Activated CD8-positive, alpha-beta memory T cell treated with anti-CD3 and anti-CD28 coated beads, Interleukin-2, amount 50 U/mL, for 1 hour (primary cell): ENCODE results near the gene CSNK2A3.

Experiments
- DNase-seq: peaks from one replicate; pipeline ENCODE4 v3.0.0-alpha.2; 2020; ENCODE audit errors: extremely low read depth

The CSNK2A3 gene

DNA sequence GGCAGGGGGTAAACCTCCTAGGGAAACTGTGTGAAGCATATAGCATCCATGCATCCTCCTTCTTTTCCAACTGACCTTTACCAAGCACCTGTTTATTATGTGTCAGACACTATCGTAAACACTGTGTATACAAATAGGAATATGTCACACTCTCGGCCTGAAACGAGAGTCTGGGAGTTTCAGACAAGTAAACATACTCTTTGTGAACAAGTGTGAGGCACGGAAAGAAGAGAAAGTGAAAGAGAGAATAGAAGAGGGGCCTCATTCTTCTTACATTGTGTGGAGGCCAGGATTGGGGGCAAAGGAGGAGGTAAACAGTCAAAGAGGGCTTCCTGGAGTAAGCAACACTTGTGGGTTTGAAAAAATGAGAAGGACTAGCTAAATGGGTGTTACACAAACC, 16.4 kb downstream of the CSNK2A3 start:
- DNase-seq: no peak

DNA sequence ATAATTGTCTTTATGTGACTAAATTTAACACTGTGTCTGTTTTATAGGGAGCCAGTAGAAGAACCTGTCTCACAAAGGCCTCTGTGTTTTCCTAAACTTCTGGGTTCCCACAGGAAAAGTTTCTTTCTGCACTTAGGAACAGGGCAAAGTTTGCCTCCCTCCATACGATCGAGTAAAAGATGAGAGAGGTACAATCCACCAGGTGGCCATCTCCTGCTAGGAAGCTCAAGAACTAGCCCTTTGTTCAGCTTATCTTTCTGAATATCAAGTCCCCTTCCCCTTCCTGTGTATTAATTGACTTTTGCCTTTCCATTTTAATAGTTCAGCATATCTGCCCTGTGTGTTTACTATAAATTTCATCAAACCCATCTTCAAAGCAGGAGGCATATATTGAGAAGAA, 18.0 kb downstream of the CSNK2A3 start:
- DNase-seq: no peak

DNA sequence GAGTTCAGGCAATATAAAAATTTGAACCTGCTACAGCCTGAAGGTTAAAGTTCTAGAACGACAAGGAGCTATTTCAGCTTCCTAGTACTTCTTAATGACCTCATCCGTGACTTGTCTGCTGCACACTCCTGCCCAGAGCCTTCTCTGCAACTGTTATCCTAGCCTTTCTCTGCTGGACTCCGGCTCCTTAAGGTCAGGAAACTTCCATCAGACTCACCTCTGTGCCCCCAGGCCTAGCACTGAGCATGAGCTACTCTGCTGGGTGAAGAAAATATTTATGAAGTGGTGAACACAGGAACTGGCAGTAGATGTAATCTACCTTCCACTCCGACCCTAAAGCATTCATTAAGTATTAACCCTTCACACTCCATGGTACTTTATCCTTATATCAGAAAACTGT, 18.4 kb downstream of the CSNK2A3 start:
- no peak for DNase-seq

DNA sequence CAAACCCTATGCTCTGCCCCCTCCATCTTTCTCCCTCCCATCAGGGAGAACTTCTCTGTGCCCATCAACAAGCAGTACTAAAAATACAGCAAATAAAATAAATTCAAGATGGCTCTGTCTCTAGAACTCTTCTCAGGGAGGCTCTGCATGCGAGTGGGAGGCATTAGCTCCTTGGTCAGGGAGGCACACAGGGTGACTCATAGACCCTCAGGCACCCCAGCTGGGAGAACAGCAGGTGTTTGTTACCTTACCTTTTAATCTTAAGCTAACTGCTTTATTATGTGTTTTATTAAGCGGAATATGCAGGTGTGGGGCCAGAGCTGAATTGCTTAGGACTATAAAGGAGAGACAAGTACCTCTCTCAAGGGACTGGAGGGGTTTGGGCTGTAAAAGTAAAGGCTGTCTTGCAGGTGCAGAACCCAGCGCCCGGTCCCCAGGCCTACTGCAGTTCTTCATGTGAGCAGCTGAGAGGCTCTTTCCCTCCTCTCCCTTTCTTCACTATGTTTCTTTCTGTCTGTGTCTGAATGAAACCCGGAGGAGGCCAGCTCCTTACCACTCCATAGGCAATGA, 20.8 kb downstream of the CSNK2A3 start:
- no peak for DNase-seq

DNA sequence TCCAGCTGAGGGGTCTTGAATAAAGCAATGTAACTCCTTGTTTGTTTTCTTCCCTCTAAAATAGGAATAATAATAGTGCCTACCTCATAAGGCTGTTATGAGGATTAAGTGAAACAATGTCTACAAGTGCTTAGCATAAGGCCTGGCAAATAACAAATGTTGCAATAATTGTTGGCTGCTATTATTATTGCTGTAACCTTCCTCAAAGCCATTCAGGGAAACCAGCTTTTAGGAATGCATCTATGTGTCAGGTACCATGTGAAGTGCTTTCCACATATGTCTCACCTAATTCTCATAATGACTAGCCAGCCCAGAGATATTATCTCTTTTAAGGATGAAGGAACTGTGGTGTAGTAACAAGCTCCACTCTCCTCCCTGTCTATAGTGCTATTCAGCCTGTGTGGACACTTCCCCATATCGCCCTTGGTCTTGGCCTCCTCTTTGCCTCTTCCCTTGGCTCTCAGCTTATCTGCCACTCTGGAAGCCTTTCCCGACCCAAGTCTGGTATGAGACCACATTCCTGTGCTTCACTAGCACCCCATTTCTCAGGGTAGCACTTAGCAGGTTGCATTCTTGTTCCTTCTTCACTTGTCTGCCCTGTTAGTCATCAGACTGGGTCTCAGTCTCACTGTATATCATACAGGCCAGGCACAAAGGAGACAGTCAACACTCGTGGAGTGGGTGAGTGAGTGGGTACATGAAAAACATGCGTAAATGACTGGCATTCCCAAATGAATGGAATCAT, 23.8 kb downstream of the CSNK2A3 start:
- DNase-seq: no peak

DNA sequence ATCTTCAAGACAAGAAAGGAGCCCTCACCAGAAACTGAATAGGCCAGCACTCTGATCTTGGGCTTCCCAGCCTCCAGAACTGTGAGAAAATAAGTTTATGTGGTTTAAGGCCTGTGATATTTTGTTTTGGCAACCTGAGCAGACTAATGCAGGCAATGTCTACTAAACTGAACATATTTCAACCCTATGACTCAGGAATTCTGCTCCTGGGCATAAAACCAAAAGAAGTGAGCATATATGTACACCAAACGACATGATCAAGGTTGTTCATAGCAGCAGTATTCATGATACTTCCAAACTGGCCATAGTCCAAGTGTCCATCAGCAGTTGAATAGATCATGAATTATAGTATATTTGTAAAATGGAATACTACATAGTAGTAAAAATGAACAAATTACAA, 29.0 kb downstream of the CSNK2A3 start:
- DNase-seq: no peak

DNA sequence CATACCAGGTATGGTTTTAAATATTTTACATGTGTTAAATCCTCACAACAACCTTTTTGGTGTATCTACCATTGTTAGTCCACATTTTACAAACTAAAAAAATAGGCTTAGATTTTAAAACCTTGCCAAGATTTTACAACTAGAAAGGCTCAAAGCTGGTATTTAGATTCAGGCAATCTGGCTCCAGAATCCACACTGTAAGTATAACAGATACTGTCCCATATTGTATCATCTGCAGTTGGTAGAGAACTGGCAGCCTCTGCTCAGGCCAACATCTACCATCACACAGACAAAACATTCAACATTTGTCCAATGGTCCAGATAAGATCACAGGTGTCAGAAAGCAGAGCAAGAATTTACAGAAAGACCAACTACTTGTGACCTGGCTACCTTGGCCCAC, 30.9 kb downstream of the CSNK2A3 start:
- DNase-seq: no peak

DNA sequence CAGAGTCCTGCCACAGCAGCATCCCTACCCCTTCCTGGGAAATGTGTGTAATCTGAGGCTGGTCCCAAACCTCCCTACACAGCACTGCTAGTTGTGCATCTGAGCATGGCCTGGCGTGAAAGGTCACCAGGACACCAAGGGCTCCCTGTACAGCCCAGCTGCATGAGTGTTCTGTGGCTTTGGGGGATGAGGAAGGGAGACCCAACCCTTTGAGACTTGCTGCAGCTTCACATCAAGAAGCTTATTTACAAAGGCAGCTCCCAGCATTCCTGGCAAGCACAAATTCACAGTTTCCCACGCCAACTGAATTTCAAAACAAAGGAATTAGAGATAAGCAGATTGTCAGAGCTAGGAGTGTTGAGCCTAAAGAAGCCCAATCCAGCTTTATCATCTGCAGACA, 32.2 kb downstream of the CSNK2A3 start:
- DNase-seq: no peak

DNA sequence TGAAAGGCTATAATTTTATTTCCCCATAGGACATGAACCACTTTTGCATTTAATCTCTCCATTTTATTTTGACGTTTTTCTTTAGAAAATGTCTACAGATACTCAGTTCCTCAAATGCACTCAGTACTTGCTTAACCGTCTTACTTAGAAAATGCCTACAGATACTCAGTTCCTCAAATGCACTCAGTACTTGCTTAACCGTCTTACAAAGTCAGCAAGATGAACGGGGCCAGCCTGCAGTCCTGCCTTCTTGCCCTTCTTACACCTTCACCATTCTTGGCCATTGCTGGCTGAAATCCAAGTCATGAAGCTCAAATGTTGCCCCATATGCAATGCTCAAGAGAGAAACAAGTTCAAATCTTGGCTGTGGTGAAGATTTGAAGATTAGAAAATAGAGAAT, 34.1 kb downstream of the CSNK2A3 start:
- no peak for DNase-seq

DNA sequence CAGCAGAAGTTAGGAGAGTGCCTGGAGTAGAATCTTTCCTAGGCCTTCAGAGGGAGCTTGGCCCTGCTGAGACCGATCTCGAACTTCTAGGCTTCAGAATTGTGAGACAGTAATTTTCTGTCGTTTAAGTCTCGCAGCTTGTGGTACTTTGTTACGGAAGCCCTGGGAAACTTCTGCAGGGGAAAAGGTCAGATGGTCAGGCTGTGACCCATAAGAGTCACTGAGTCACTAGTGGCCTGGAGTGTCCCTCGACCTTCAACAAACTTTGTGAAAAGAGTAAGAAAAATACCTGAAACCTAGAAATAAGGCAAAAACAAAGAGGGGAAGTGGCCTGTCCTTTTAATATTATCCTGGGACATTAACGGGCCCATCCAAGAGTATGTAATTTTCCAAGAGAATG, 34.6 kb downstream of the CSNK2A3 start:
- no peak for DNase-seq

DNA sequence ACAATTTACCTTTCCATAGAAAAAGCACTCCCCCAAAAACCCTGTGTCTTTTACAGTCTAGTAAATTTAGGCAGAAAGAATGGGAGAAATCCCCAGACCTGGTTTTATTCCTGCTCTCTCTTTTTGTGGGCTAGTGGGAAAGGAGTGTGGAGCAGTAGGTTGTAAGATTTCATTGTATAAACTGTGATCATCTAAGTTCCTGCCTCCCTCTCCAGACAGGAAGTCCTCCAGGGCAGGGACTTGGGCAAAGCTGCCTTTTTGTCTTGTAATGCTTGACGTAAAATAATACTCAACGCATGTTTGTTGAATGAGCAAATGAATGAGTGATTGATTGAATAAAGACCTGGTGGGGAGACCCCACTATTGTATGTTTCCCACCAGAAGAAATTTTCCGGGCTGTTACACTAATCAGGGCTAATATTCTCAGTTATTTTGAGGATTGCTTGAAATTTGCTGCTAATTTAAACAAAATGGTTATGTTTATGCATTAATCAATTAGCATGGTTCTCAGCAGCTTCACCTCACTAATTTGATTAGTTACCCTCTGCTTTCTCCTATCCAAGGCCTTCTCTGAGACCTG, 36.3 kb downstream of the CSNK2A3 start:
- DNase-seq: no peak

DNA sequence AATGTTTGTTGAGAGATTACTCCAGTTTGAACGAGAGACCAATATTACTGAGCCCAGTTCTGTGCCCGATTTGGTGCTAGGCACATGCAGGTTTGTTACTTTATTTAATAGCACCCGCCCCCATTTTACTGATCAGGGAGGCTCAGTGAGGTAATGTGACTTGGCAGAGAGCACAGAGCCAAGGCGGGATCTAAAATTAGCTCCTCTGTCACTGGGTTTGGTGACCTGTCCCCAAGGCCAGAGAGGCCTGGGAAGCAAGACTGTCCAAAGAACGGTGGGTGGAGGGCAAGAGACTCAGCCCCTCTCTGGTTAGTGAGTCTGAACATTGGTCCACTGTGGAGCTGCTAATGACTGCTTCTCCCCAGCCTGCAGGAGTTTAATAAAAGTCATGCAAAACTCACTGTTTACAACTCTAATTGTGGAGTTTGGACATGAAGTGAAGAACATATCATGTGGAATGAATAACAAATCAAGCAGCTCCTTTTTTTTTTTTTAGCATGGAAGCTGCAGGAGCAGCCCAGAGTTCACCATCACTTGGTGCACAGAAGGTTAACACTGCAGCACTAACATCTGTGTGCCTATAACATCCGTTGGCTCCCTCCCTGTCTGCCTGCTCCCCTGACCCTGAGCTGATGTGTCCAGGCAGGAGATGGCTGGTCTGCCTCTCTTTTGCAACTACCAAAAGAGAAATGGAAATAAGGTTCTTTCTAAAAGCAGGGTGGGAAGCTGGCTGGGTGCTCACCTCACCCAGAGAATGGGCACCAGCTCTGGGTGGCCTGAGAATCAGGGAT, 39.0 kb downstream of the CSNK2A3 start:
- no peak for DNase-seq

DNA sequence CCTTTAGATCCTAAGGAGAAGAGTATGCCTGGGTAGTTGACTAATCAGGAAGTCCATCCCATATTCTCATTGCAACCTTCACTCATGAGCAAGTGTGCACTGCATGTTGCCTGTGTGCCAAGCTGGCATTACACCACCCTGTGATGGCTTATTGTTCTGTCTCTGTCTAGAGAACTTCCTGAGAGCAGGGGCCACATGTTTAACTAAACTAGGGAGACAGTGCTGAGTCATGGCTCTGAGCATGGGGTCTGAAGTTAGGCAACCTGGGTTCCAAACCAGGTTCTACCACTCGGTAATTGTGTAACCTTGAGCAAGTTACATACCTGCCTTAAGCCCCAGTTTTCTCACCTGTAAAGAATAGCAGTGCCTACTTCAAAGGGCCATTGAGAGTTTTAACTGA, 39.6 kb downstream of the CSNK2A3 start:
- no peak for DNase-seq

DNA sequence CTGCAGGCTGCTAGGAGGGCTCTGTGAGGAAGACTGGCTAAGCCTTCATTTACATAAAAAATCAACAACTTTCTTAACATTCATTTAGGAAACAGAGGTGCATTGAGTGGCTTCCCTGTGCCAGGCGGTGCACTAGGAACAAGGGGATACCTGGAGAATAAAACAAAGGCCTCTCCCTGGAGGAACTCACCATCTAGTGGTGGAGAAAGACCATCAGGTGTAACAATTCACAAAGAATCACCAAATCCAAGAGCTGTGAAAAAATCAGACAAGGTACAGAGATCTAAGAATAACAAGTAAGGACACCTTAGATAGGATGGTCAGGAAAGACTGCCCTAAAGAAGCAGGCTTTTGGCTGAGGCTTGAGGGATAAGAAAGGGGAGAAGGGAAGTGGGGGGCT, 40.3 kb downstream of the CSNK2A3 start:
- no peak for DNase-seq

DNA sequence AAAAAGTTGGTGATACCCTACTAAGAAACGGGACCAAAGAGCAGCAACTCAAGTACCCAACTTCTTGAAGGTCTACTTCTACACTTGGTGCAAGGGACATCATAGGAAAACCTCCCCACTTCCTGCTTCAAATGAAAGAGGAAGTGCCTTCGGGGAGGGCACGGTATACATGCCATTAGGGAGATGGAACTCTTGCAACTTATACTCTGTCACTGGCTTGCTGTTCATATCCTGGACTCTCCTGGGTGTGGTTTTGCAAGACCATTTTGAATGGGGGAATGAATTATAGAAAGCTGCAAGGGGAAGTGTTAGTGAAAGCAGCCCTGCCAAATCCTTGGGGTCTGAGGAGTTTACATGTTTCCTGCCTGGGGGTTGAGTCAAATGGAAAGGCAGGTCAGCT, 41.9 kb downstream of the CSNK2A3 start:
- DNase-seq: no peak

DNA sequence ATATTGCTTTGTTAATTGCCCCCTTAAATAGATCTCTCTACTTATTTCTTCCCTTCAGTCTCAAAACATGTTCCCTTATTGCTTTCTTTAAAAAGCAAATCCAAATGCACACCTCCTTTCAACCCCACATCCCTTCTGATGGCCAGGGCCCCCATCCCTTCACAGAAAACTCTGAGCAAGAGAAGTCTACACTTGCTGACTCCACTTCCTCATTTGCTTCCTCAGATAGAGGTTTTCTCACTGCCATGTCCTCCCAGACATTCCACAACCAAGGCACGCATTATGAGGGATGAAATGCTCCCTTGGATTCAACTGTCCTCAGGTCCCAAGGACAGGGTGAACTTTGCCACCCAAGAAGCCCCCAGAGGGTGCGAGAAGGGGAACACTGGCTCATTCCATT, 43.1 kb downstream of the CSNK2A3 start:
- no peak for DNase-seq

DNA sequence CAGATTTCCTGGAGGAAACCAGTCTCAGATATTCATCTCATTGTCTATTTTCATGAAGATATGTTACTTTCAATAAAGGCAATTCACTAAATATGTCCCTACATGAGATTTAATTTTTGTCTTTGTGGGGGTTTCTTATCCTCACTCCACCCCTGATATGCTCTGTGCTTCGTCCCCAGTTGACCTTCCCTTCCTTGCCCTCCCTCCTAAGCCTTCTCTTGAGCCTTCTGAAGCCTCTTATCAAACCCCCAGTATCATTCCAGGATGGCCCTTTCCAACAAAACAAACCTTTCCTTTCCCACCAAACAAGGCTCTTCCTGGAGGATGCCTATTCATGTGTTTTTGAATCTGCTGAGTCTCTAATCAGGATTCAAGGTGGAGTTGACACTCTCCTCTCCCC, 44.8 kb downstream of the CSNK2A3 start:
- DNase-seq: no peak

DNA sequence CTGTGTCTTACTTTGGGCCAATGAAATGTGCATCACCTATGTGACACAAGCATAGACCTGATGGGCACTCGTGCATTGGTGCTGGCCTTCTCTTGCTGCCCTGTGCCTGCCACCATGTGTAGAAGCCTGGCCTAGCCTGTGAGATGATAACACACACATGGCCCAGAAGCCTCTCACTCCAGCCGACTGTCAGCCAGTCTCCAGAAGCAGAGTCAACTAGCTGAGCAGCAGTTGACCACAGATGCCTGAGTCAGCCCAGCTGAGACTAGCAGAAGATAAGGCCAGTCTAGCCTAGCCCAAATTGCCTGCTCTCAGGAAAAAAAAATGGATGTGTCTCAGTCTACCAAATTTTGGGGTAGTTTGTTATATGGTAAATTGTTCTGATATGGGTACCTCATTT, 46.2 kb downstream of the CSNK2A3 start:
- no peak for DNase-seq

DNA sequence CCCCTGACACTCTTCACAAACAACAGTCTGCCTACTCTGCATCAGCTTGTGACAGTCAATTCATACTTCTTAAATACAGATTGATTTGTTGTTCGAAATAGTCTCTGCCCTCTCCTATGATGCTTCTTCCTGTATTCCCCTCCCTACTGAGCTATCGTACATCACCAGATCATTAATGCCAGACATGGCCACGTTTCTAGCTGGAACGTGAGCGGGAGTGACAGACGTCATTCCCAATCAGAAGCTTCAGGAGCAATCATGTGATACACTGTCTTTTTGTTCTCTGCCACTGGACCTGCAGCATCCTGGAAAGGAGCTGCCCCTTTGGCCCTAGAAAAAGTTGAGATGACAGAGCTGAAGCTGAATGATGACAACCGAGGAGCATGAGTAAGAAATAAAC, 48.5 kb downstream of the CSNK2A3 start:
- no peak for DNase-seq

DNA sequence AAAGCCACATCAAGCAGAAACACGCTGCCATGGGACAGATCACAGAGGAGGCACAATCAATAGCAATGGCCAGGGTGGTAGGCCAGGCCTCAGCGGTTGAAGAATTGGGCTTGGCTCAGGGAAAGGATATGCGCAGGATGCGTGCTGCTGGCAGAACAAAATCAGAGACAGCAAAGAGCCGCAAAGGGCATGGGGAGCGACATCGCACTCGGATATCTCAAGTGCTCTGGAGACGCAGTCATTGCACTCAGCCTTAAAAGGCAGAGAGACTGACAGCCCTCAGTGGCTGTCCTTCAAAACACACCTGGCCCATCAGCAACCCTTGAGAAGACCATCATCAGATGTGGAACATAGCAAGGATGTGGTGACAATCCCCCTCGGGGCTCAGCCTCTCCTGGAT, 50.5 kb downstream of the CSNK2A3 start:
- no peak for DNase-seq
